ENCODE measurements around the gene ZC3H4. TPM values are rescaled to one million over a fixed set of nuclear protein-coding genes. Genes with fewer than 3 reads are reported as not detected.

The ZC3H4 gene
- total RNA-seq, 1 donor from 2014 or later: 56.7 TPM

- Mint-ChIP-seq H3K9me3 (ENCODE audit: unreplicated experiment) (no peaks in the 10 kb centered on the region), H3K27ac (ENCODE audit: unreplicated experiment) (peak overlapping the region; percentile 13), H3K4me1 (ENCODE audit: unreplicated experiment) (peaks cover 6% of the 10 kb centered on the region), H3K27me3 (ENCODE audit: unreplicated experiment) (peaks cover 9% of the 10 kb centered on the region), H3K36me3 (ENCODE audit: low read depth, unreplicated experiment) (no peaks in the 10 kb centered on the region), H3K4me3 (ENCODE audit: unreplicated experiment) (peak overlapping the region; percentile 99)
- no peak for TF ChIP-seq CTCF (IDR thresholded peaks at IDR 0.05; ENCODE audit: unreplicated experiment)
- DNase-seq (ENCODE audit: low spot score): no peak
These were observed 66.3 kb downstream of the ZC3H4 start for GRCh38 chr19:47047272-47047762.

GRCh38 chr19:47045867-47046470 lies 67.6 kb downstream of the ZC3H4 start:
- H3K27me3 Mint-ChIP-seq (ENCODE audit: unreplicated experiment): peaks cover 5% of the 10 kb centered on the region
- no peak overlapping the region for H3K27ac Mint-ChIP-seq (ENCODE audit: unreplicated experiment)
- H3K4me1 Mint-ChIP-seq (ENCODE audit: unreplicated experiment): peaks cover 6% of the 10 kb centered on the region
- H3K9me3 Mint-ChIP-seq (ENCODE audit: unreplicated experiment): no peaks in the 10 kb centered on the region
- no peak for TF ChIP-seq CTCF (IDR thresholded peaks at IDR 0.05; ENCODE audit: unreplicated experiment)
- H3K36me3 Mint-ChIP-seq (ENCODE audit: low read depth, unreplicated experiment): no peaks in the 10 kb centered on the region
- H3K4me3 Mint-ChIP-seq (ENCODE audit: unreplicated experiment): no peak overlapping the region
- no peak for DNase-seq (ENCODE audit: low spot score)

GRCh38 chr19:47044946-47045866 lies 68.4 kb downstream of the ZC3H4 start:
- no peak for DNase-seq (ENCODE audit: low spot score)
- H3K9me3 Mint-ChIP-seq (ENCODE audit: unreplicated experiment): no peaks in the 10 kb centered on the region
- peaks cover 6% of the 10 kb centered on the region for H3K4me1 Mint-ChIP-seq (ENCODE audit: unreplicated experiment)
- H3K4me3 Mint-ChIP-seq (ENCODE audit: unreplicated experiment): no peak overlapping the region
- H3K36me3 Mint-ChIP-seq (ENCODE audit: low read depth, unreplicated experiment): no peaks in the 10 kb centered on the region
- no peak for TF ChIP-seq CTCF (IDR thresholded peaks at IDR 0.05; ENCODE audit: unreplicated experiment)
- H3K27ac Mint-ChIP-seq (ENCODE audit: unreplicated experiment): no peak overlapping the region
- peaks cover 5% of the 10 kb centered on the region for H3K27me3 Mint-ChIP-seq (ENCODE audit: unreplicated experiment)

- H3K27ac Mint-ChIP-seq (ENCODE audit: unreplicated experiment): no peak overlapping the region
- no peak for DNase-seq (ENCODE audit: low spot score)
- TF ChIP-seq CTCF (IDR thresholded peaks at IDR 0.05; ENCODE audit: unreplicated experiment): no peak
- H3K4me1 Mint-ChIP-seq (ENCODE audit: unreplicated experiment): peaks cover under 1% of the 10 kb centered on the region
- no peak overlapping the region for H3K4me3 Mint-ChIP-seq (ENCODE audit: unreplicated experiment)
- no peaks in the 10 kb centered on the region for H3K9me3 Mint-ChIP-seq (ENCODE audit: unreplicated experiment)
- no peaks in the 10 kb centered on the region for H3K27me3 Mint-ChIP-seq (ENCODE audit: unreplicated experiment)
- H3K36me3 Mint-ChIP-seq (ENCODE audit: low read depth, unreplicated experiment): no peaks in the 10 kb centered on the region
These were observed 72.7 kb downstream of the ZC3H4 start for GRCh38 chr19:47040869-47041268.
